ENCODE measurements around the gene SPDEF.

GRCh38 chr6:34491091-34491430, 65.1 kb downstream of the SPDEF start:
- TF ChIP-seq POLR2A (IDR thresholded peaks at IDR 0.05) = no peak
- TF ChIP-seq CTCF (IDR thresholded peaks at IDR 0.05) = no peak
